Peyer's patch (tissue), 4 donors: ENCODE data around the gene TBX5. TPM values are rescaled to one million over a fixed set of nuclear protein-coding genes. Genes with fewer than 3 reads are reported as not detected.

ENCODE experiments used
- DNase-seq, 3 donors: peaks; one replicate each; pipeline ENCODE4 v3.0.0-alpha.2; 2017 to 2019
- H3K27ac ChIP-seq, 4 donors: fragments of 200-600 bp; sonication (generic); one replicate each; pipeline ENCODE4 v1.5.1; 2016 to 2019
- H3K27me3 ChIP-seq, 2 donors: fragments of 200-600 bp; sonication (generic); one replicate each; pipeline ENCODE4 v1.5.1; 2019
- H3K36me3 ChIP-seq, 3 donors: fragments of 200-600 bp; sonication (generic); one replicate each; pipeline ENCODE4 v1.5.1; 2016 to 2019
- H3K4me1 ChIP-seq, 4 donors: fragments of 200-600 bp; sonication (generic); one replicate each; pipeline ENCODE4 v1.5.1; 2016 to 2019
- H3K4me3 ChIP-seq, 4 donors: fragments of 200-600 bp; sonication (generic); 1 replicate in 3 of 4; 2 replicates in 1 of 4; pipeline ENCODE4 v1.5.1; 2016 to 2019; ENCODE audit warnings: mild to moderate bottlenecking in 1 of 4
- H3K9me3 ChIP-seq, 4 donors: fragments of 200-600 bp; sonication (generic); one replicate each; pipeline ENCODE4 v1.5.1; 2016 to 2019; ENCODE audit warnings: mild to moderate bottlenecking in 1 of 4
- POLR2A ChIP-seq, 2 donors: fragments of 450-650 bp; IDR thresholded peaks; one replicate each; pipeline ENCODE4 v1.5.1; 2017; ENCODE audit warnings: antibody characterized with exemption in 2 of 2, mild to moderate bottlenecking in 2 of 2, moderate library complexity in 2 of 2
- total RNA-seq, 4 donors: library from RNA; depleted of rRNA; stranded (reverse); fragments of >200 nt; gene quantifications; one replicate each; pipeline ENCODE4 v1.1.0, GENCODE V29; 2016
- TF ChIP-seq, protein P1 (sequence below), 6 experiments: fragments of 450-650 bp in 4 of 6; fragments of 200-600 bp in 2 of 6; sonication (generic) in 1 of 6; IDR thresholded peaks; one replicate each; pipeline ENCODE4 v1.5.1; 2017 to 2019; ENCODE audit warnings: antibody characterized with exemption in 6 of 6, mild to moderate bottlenecking in 3 of 6, moderate library complexity in 1 of 6

TBX5 gene
- total RNA-seq, 4 donors from 2014 or later = not detected

DNA sequence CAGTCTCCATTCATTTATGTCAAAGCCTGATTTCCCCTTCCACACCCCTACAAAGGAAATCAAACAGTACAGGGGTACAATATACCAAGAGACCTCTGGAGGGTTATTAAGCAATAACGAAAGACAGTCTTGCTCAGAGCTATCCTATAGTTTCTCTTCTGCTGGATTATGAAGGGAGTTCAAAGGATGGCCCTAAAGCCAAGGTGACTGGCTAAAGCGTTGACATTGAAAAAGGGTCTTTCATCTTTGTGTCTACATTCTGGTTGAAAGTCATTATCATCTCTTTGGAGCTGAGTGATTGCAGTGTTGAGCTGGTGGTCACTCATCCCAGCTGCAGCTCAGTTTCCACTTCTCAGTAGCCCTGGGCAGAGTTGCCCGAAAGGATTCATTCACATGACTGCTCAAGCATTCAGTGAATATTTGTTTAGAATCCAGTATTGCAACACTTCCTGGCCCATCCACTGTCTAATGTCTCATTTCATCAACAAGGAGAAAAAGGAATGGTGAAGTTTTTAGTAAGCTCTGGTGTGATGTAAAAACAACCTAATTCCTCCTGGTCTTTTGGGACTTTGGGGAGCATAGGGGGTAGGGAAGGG lies 19.2 kb upstream of the TBX5 start:
- no peak for DNase-seq
- H3K4me1 ChIP-seq = no peaks in the 10 kb centered on the region
- TF ChIP-seq, protein P1, sequence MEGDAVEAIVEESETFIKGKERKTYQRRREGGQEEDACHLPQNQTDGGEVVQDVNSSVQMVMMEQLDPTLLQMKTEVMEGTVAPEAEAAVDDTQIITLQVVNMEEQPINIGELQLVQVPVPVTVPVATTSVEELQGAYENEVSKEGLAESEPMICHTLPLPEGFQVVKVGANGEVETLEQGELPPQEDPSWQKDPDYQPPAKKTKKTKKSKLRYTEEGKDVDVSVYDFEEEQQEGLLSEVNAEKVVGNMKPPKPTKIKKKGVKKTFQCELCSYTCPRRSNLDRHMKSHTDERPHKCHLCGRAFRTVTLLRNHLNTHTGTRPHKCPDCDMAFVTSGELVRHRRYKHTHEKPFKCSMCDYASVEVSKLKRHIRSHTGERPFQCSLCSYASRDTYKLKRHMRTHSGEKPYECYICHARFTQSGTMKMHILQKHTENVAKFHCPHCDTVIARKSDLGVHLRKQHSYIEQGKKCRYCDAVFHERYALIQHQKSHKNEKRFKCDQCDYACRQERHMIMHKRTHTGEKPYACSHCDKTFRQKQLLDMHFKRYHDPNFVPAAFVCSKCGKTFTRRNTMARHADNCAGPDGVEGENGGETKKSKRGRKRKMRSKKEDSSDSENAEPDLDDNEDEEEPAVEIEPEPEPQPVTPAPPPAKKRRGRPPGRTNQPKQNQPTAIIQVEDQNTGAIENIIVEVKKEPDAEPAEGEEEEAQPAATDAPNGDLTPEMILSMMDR (IDR thresholded peaks at IDR 0.05) = no peak
- TF ChIP-seq POLR2A (IDR thresholded peaks at IDR 0.05) = no peak
- no peaks in the 10 kb centered on the region for H3K27me3 ChIP-seq
- no peaks in the 10 kb centered on the region for H3K36me3 ChIP-seq
- H3K27ac ChIP-seq = no peak overlapping the region
- H3K4me3 ChIP-seq = no peak overlapping the region
- H3K9me3 ChIP-seq = no peaks in the 10 kb centered on the region

DNA sequence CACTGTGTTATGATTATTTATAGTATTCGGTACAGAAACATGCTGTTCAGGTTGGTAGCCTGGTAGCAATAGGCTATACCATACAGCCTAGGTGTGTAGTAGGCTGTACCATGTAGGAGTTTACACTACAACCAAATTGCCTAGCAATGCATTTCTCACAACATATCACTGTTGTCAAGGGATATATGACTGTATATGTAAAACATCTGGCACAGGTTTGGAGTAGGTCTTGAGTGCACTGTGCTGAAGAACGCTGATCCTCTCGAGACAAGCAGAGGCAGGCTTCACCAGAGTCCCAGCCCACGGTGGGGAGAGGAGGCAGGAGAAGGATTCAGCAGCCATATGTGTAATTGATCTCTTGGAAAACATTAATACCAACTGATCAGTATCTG lies 15.0 kb upstream of the TBX5 start:
- H3K4me1 ChIP-seq = no peaks in the 10 kb centered on the region
- no peaks in the 10 kb centered on the region for H3K27me3 ChIP-seq

DNA sequence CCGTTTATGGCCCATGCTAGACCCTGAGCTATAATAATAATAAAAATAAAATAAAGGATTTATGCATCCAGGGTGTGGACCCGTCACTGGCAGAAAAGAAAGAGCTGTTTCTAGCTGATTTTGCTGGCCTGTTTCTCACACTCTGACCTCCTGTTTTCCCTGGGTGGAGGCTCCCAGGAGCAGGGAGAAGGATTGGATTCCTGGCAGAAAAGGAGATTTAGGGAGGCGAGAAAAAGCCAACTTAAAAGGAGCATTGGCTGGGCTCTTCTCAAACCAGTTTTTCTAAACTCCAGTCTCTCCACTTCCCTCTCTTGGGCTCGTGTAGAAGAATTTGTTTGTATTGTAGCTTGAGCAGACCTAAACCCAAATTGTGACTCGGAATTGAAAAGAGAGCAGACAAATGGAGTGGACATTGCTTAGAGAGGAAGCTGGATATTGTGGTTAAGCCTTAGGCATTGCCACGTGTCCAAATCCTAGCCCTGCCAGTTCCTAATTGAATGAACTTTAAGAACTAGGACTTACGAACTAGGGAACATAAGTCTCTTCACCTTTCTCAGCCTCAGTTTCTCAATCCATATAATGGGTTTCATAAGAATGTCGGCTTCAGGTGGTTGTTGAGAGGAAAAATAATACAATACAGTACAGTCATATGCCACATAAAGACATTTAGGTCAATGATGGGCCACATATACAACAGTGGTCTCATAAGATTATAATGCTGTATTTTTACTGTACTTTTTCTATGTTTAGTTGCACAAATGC lies 14.4 kb upstream of the TBX5 start:
- no peak for TF ChIP-seq POLR2A (IDR thresholded peaks at IDR 0.05)
- TF ChIP-seq, protein P1 (IDR thresholded peaks at IDR 0.05) = no peak
- Histone ChIP-seq H3K4me1 (no peaks in the 10 kb centered on the region), H3K4me3 (no peak overlapping the region), H3K27ac (no peak overlapping the region), H3K9me3 (no peaks in the 10 kb centered on the region), H3K27me3 (no peaks in the 10 kb centered on the region), H3K36me3 (no peaks in the 10 kb centered on the region)
- no peak for DNase-seq

More for the DNA sequence above, 15.0 kb upstream of the TBX5 start:
- no peak overlapping the region for H3K4me3 ChIP-seq
- TF ChIP-seq, protein P1 (IDR thresholded peaks at IDR 0.05) = no peak
- TF ChIP-seq POLR2A (IDR thresholded peaks at IDR 0.05) = no peak
- H3K9me3 ChIP-seq = no peaks in the 10 kb centered on the region
- H3K36me3 ChIP-seq = no peaks in the 10 kb centered on the region
- no peak overlapping the region for H3K27ac ChIP-seq
- DNase-seq = no peak

DNA sequence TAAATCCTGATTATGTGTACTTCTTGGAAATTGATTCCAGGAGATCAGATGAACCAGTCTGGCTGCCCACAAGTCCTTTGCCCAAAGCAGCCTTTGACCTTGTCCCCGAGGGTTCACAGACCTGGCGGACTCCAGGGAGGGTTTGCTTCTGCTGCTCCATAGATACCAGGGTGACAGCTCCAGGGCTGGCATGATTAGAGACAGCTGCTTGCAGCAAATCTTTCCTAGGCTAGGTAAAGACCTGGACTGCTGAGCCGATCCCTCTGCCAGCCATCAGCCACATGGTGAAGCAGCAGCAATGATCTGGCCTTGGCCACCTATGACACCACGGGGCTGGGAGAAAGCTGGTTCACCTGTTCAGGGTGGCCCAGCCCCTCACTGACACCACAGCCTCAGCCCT lies 10.1 kb upstream of the TBX5 start:
- Histone ChIP-seq H3K36me3 (no peaks in the 10 kb centered on the region), H3K4me3 (no peak overlapping the region), H3K27ac (no peak overlapping the region), H3K9me3 (no peaks in the 10 kb centered on the region), H3K4me1 (no peaks in the 10 kb centered on the region), H3K27me3 (peaks cover 0 to 13% of the 10 kb centered on the region in 2 donors)
- no peak for DNase-seq
- TF ChIP-seq, protein P1 (IDR thresholded peaks at IDR 0.05) = no peak
- no peak for TF ChIP-seq POLR2A (IDR thresholded peaks at IDR 0.05)

DNA sequence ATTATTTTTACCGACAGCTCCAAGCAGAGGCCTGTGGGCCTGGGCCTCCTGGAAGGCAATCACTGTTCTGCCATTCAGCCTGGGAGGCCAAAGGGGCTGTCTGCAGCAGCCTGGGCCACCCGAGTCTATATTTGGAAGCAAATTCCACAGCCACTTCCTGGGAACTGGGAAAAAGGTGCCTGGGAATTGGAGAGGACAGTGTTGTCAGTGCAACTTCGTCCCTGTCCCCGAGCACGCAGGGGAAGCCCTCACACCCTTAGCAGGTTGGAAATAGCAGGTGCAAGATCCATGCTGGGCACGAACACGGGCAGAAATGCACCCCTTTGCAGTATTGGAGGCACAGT lies 9.6 kb upstream of the TBX5 start:
- DNase-seq = no peak
- H3K4me3 ChIP-seq = no peak overlapping the region
- no peak overlapping the region for H3K27ac ChIP-seq
- TF ChIP-seq, protein P1 (IDR thresholded peaks at IDR 0.05) = no peak
- no peak for TF ChIP-seq POLR2A (IDR thresholded peaks at IDR 0.05)
- peaks cover 0 to 13% of the 10 kb centered on the region in 2 donors for H3K27me3 ChIP-seq
- H3K36me3 ChIP-seq = no peaks in the 10 kb centered on the region
- H3K9me3 ChIP-seq = no peaks in the 10 kb centered on the region
- no peaks in the 10 kb centered on the region for H3K4me1 ChIP-seq
